Prostate gland (tissue), 2 donors: ENCODE data around the gene CAMKMT.

Source experiments
- POLR2AphosphoS5 ChIP-seq: sonication (generic); formaldehyde crosslinking; IDR thresholded peaks from one replicate; pipeline ENCODE4 v1.6.1; 2017; ENCODE audit warnings: antibody characterized with exemption
- TF ChIP-seq, protein P1 (sequence below), 4 experiments: fragments of 200-600 bp in 2 of 4; fragments of 450-650 bp in 2 of 4; sonication (generic) in 2 of 4; IDR thresholded peaks; 1 replicate in 3 of 4; 2 replicates in 1 of 4; pipeline ENCODE4 v1.5.1; 2016 to 2019; ENCODE audit warnings: antibody characterized with exemption in 4 of 4, mild to moderate bottlenecking in 2 of 4, moderate library complexity in 2 of 4

DNA sequence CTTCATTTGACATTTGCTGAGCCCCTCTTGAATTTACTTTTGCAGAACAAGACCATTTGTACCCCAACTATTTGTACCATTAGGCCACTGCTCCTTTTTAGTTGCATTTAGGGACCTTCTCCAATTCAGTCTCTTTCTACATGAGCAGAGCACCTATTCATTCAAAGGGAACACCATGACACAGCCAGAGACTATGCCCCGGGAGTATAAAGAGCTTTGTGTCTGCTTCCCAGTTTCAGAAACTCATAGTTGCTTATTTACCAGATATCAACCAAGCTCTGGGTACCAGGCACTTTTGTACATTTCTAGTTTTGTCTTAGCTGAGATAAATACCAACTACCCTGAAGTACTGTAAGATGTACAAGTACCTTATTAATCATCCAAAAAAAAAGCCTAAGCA lies 310.7 kb downstream of the CAMKMT start:
- TF ChIP-seq POLR2AphosphoS5, result no peak
- TF ChIP-seq, protein P1, sequence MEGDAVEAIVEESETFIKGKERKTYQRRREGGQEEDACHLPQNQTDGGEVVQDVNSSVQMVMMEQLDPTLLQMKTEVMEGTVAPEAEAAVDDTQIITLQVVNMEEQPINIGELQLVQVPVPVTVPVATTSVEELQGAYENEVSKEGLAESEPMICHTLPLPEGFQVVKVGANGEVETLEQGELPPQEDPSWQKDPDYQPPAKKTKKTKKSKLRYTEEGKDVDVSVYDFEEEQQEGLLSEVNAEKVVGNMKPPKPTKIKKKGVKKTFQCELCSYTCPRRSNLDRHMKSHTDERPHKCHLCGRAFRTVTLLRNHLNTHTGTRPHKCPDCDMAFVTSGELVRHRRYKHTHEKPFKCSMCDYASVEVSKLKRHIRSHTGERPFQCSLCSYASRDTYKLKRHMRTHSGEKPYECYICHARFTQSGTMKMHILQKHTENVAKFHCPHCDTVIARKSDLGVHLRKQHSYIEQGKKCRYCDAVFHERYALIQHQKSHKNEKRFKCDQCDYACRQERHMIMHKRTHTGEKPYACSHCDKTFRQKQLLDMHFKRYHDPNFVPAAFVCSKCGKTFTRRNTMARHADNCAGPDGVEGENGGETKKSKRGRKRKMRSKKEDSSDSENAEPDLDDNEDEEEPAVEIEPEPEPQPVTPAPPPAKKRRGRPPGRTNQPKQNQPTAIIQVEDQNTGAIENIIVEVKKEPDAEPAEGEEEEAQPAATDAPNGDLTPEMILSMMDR (IDR thresholded peaks at IDR 0.05), result no peak
